ENCODE data around the gene GRSF1.

The GRSF1 gene

GRCh38 chr4:70838666-70839588, 763 bp downstream of the GRSF1 start:
- DNase-seq, result peak in 41 of 42 donors; percentile 31 to 79 (median 60)
- intact Hi-C loops (cut with DNase I), result loop anchor here (2.0 to 5.0 kb wide), 2 partner anchors 150 to 158 kb away; partner anchors contain the start of gene UTP3

- intact Hi-C loops (cut with DNase I), result loop anchor here (2.0 to 5.0 kb wide), 2 partner anchors 149 to 159 kb away; partner anchors contain the start of gene UTP3
- no peak for DNase-seq
Measured at GRCh38 chr4:70838204-70838603, 1.5 kb downstream of the GRSF1 start.

GRCh38 chr4:70836081-70836480, 3.6 kb downstream of the GRSF1 start:
- intact Hi-C loops (cut with DNase I), result loop anchor here (5.0 kb wide), 1 partner anchor 161 kb away; no protein-coding TSS in a partner anchor
- DNase-seq, result no peak

- intact Hi-C loops (cut with DNase I), result no loop called here
- DNase-seq, result no peak
Measured at GRCh38 chr4:70833675-70834074, 6.0 kb downstream of the GRSF1 start.

GRCh38 chr4:70831293-70831692, 8.4 kb downstream of the GRSF1 start:
- intact Hi-C loops (cut with DNase I), result no loop called here
- DNase-seq, result no peak

GRCh38 chr4:70830054-70830453, 9.6 kb downstream of the GRSF1 start:
- intact Hi-C loops (cut with DNase I), result no loop called here
- DNase-seq, result no peak

- no peak for DNase-seq
- intact Hi-C loops (cut with DNase I), result no loop called here
Measured at GRCh38 chr4:70829492-70829891, 10.2 kb downstream of the GRSF1 start.

GRCh38 chr4:70829015-70829414, 10.7 kb downstream of the GRSF1 start:
- no peak for DNase-seq
- intact Hi-C loops (cut with DNase I), result no loop called here

GRCh38 chr4:70818921-70819320, 20.8 kb downstream of the GRSF1 start:
- DNase-seq, result no peak
- intact Hi-C loops (cut with DNase I), result no loop called here

GRCh38 chr4:70818173-70818855, 21.4 kb downstream of the GRSF1 start:
- intact Hi-C loops (cut with DNase I), result no loop called here
- DNase-seq, result no peak

GRCh38 chr4:70816894-70817293, 22.8 kb downstream of the GRSF1 start:
- intact Hi-C loops (cut with DNase I), result no loop called here
- DNase-seq, result no peak

GRCh38 chr4:70815370-70815769, 24.3 kb downstream of the GRSF1 start:
- intact Hi-C loops (cut with DNase I), result no loop called here
- no peak for DNase-seq

GRCh38 chr4:70808151-70808550, 31.5 kb downstream of the GRSF1 start:
- intact Hi-C loops (cut with DNase I), result no loop called here
- DNase-seq, result no peak

GRCh38 chr4:70802928-70803580, 36.6 kb downstream of the GRSF1 start:
- intact Hi-C loops (cut with DNase I), result no loop called here
- DNase-seq, result no peak

GRCh38 chr4:70801265-70801809, 38.4 kb downstream of the GRSF1 start:
- intact Hi-C loops (cut with DNase I), result no loop called here
- DNase-seq, result no peak

GRCh38 chr4:70793626-70794025, 46.1 kb downstream of the GRSF1 start:
- no peak for DNase-seq
- intact Hi-C loops (cut with DNase I), result no loop called here

- intact Hi-C loops (cut with DNase I), result no loop called here
- DNase-seq, result no peak
Measured at GRCh38 chr4:70788733-70789132, 51.0 kb downstream of the GRSF1 start.

GRCh38 chr4:70787496-70787895, 52.2 kb downstream of the GRSF1 start:
- DNase-seq, result no peak
- intact Hi-C loops (cut with DNase I), result no loop called here

GRCh38 chr4:70783096-70783495, 56.6 kb downstream of the GRSF1 start:
- intact Hi-C loops (cut with DNase I), result no loop called here
- no peak for DNase-seq
